IMR-90 (cell line): ENCODE measurements around the gene ISCU. TPM values are rescaled to one million over a fixed set of nuclear protein-coding genes. Genes with fewer than 3 reads are reported as not detected.
A peak's percentile ranks its signal among the peaks of the same experiment; 100 is the strongest.

Experiments
- ATAC-seq: fragments of 200-7000 bp; cut with Tn5 transposase; 2 replicates; pipeline ENCODE4 v1.9.1; 2020; ENCODE audit warnings: low read depth, mild to moderate bottlenecking, moderate library complexity
- BruUV-seq: library from RNA; stranded (reverse); fragments of 400-500 nt; replicated peaks from 2 replicates; lab custom pipeline; 2021; lab: Mats Ljungman, UMichigan
- CTCF ChIA-PET: fragments of 300-600 bp; formaldehyde crosslinking; extraction: SDS; loops from one replicate; lab custom pipeline; 2021; ENCODE audit warnings: antibody characterized with exemption; lab: Yijun Ruan, JAX
- POLR2A ChIA-PET: fragments of 300-600 bp; sonication (Branson Sonifier 250); formaldehyde crosslinking; loops from one replicate; lab custom pipeline; 2022; ENCODE audit warnings: antibody characterized with exemption; ENCODE audit not compliant: unreplicated experiment; lab: Charles Lee
- DNase-seq: peaks from one replicate; pipeline ENCODE4 v3.0.0; 2013
- H2AFZ ChIP-seq: replicated peaks from 2 replicates; pipeline ENCODE3; 2013; ENCODE audit warnings: low read length, mild to moderate bottlenecking; ENCODE audit not compliant: poor library complexity
- H2AK5ac ChIP-seq: 2 replicates; pipeline ENCODE4 v1.6.1; 2013; ENCODE audit warnings: low read depth, low read length, inconsistent platforms
- H2AK9ac ChIP-seq: replicated peaks from 2 replicates; pipeline ENCODE3; 2013; ENCODE audit warnings: mild to moderate bottlenecking, low read depth, low read length, moderate library complexity; ENCODE audit not compliant: poor library complexity
- H2BK120ac ChIP-seq: 2 replicates; pipeline ENCODE4 v1.6.1; 2013; ENCODE audit warnings: low read depth, low read length, inconsistent platforms
- H2BK15ac ChIP-seq: 3 replicates; pipeline ENCODE4 v1.6.1; 2013; ENCODE audit warnings: low read depth, low read length, inconsistent platforms
- H2BK20ac ChIP-seq: 2 replicates; pipeline ENCODE4 v1.6.1; 2013; ENCODE audit warnings: low read depth, mild to moderate bottlenecking, inconsistent platforms, low read length, moderate library complexity
- H2BK5ac ChIP-seq: 2 replicates; pipeline ENCODE4 v1.6.1; 2013; ENCODE audit warnings: mild to moderate bottlenecking, low read depth, low read length, inconsistent platforms; ENCODE audit not compliant: poor library complexity, severe bottlenecking
- H3K14ac ChIP-seq: replicated peaks from 2 replicates; pipeline ENCODE4 v1.6.1; 2013; ENCODE audit warnings: low read depth, low read length, inconsistent platforms
- H3K18ac ChIP-seq: 2 replicates; pipeline ENCODE4 v1.6.1; 2013; ENCODE audit warnings: low read depth, low read length, control low read depth
- H3K23ac ChIP-seq: 2 replicates; pipeline ENCODE4 v1.6.1; 2013; ENCODE audit warnings: low read depth, low read length, inconsistent platforms
- H3K27ac ChIP-seq: 2 replicates; pipeline ENCODE4 v1.5.1; 2013; ENCODE audit warnings: mild to moderate bottlenecking, control low read depth, low read length; ENCODE audit not compliant: insufficient read depth
- H3K27me3 ChIP-seq: 2 replicates; pipeline ENCODE4 v1.6.1; 2013; ENCODE audit warnings: low read length; ENCODE audit not compliant: control insufficient read depth, insufficient read depth
- H3K36me3 ChIP-seq: 2 replicates; pipeline ENCODE4 v1.6.1; 2013; ENCODE audit warnings: low read length, mixed read lengths; ENCODE audit not compliant: control insufficient read depth, insufficient read depth
- H3K4ac ChIP-seq: 2 replicates; pipeline ENCODE4 v1.6.1; 2013; ENCODE audit warnings: low read depth, low read length, inconsistent platforms
- H3K4me1 ChIP-seq: 2 replicates; pipeline ENCODE4 v1.6.1; 2013; ENCODE audit warnings: low read length, mixed read lengths; ENCODE audit not compliant: control insufficient read depth, insufficient read depth
- H3K4me2 ChIP-seq: 2 replicates; pipeline ENCODE4 v1.6.1; 2013; ENCODE audit warnings: low read depth, mild to moderate bottlenecking, control low read depth, low read length, moderate library complexity
- H3K4me3 ChIP-seq: 2 replicates; pipeline ENCODE4 v1.5.1; 2013; ENCODE audit warnings: low read depth, mild to moderate bottlenecking, control low read depth, low read length, moderate library complexity; ENCODE audit not compliant: insufficient read depth
- H3K56ac ChIP-seq: 2 replicates; pipeline ENCODE4 v1.6.1; 2013; ENCODE audit warnings: low read length, inconsistent platforms; ENCODE audit not compliant: insufficient read depth; ENCODE audit errors: extremely low read depth
- H3K79me1 ChIP-seq, 2 experiments: 2 replicates each; pipeline ENCODE4 v1.6.1; 2013; ENCODE audit warnings: low read length in 2 of 2, inconsistent platforms in 1 of 2, low read depth in 1 of 2
- H3K9ac ChIP-seq: 2 replicates; pipeline ENCODE4 v1.6.1; 2013; ENCODE audit warnings: low read depth, low read length, control low read depth
- H3K9me1 ChIP-seq: 2 replicates; pipeline ENCODE4 v1.6.1; 2013; ENCODE audit warnings: low read length, inconsistent platforms; ENCODE audit not compliant: insufficient read depth
- H3K9me3 ChIP-seq: 2 replicates; pipeline ENCODE4 v1.6.1; 2013; ENCODE audit warnings: low read length; ENCODE audit not compliant: control insufficient read depth, insufficient read depth
- H4K20me1 ChIP-seq: 2 replicates; pipeline ENCODE4 v1.6.1; 2013; ENCODE audit warnings: low read length, inconsistent platforms; ENCODE audit not compliant: insufficient read depth
- H4K5ac ChIP-seq: 2 replicates; pipeline ENCODE4 v1.6.1; 2013; ENCODE audit warnings: mild to moderate bottlenecking, low read depth, low read length, control low read depth
- H4K8ac ChIP-seq, 2 experiments: 2 replicates each; pipeline ENCODE4 v1.6.1; 2013; ENCODE audit warnings: low read depth in 2 of 2, low read length in 2 of 2, control low read depth in 1 of 2, inconsistent platforms in 1 of 2
- H4K91ac ChIP-seq: 2 replicates; pipeline ENCODE4 v1.6.1; 2013; ENCODE audit warnings: low read depth, low read length, inconsistent platforms; ENCODE audit not compliant: insufficient read depth
- CEBPB ChIP-seq: IDR thresholded peaks from 2 replicates; pipeline ENCODE4 v1.6.1; 2012; ENCODE audit warnings: low read depth, low read length, improper control_type of control experiment
- CHD1 ChIP-seq: IDR thresholded peaks from 2 replicates; pipeline ENCODE4 v1.6.1; 2012; ENCODE audit warnings: low read depth, low read length, improper control_type of control experiment
- MAFK ChIP-seq: IDR thresholded peaks from 2 replicates; pipeline ENCODE4 v1.6.1; 2012; ENCODE audit warnings: low read depth, low read length, improper control_type of control experiment
- MXI1 ChIP-seq: IDR thresholded peaks from 2 replicates; pipeline ENCODE4 v1.6.1; 2012; ENCODE audit warnings: low read depth, mild to moderate bottlenecking, low read length, moderate library complexity, borderline replicate concordance
- RAD21 ChIP-seq: IDR thresholded peaks from 2 replicates; pipeline ENCODE4 v1.6.1; 2012; ENCODE audit warnings: low read length, improper control_type of control experiment
- SMC3 ChIP-seq: fragments of 150-350 bp; IDR thresholded peaks from 2 replicates; pipeline ENCODE4 v1.6.1; 2016; ENCODE audit warnings: low read depth, mild to moderate bottlenecking, antibody characterized with exemption, low read length, moderate library complexity
- WGBS, 2 experiments: methylation state at CpG; one replicate each; pipeline versions ENCODE4 v1.1.5 to v1.1.7; 2013; ENCODE audit warnings: missing lambda C conversion rate in 2 of 2; ENCODE audit not compliant: insufficient read length in 1 of 2; ENCODE audit errors: extremely low coverage in 2 of 2; 5-methylcytosine and 5-hydroxymethylcytosine counted together
- dilution Hi-C: fragments of 300-500 bp; cut with HindIII; formaldehyde crosslinking; loops from one replicate; pipeline ENCODE4 v1.14.3; 2018; ENCODE audit warnings: low sequenced_read_pairs; ENCODE audit not compliant: unreplicated experiment
- in situ Hi-C: fragments of 300-500 bp; cut with MboI; formaldehyde crosslinking; loops from 3 replicates; pipeline ENCODE4 v1.14.3; 2019; ENCODE audit warnings: low sequenced_read_pairs, inconsistent platforms, mixed read lengths
- intact Hi-C: fragments of 100-400 bp; cut with micrococcal nuclease; formaldehyde crosslinking; loops from 2 replicates; pipeline ENCODE4 v1.10.0; 2022
- polyA plus RNA-seq, 3 experiments: library from polyadenylated mRNA; depleted of rRNA; stranded (reverse); fragments of >200 nt; gene quantifications; 2 replicates each; pipeline ENCODE4 v1.2.3, GENCODE V29; 2012; ENCODE audit warnings: low replicate concordance in 1 of 3
- total RNA-seq: library from RNA; depleted of rRNA; stranded (reverse); fragments of >200 nt; gene quantifications from 2 replicates; pipeline ENCODE4 v1.2.3, GENCODE V29; 2012
- TF ChIP-seq, protein P1 (sequence below): conservative IDR thresholded peaks from 2 replicates; pipeline ENCODE4 v1.5.1; 2012; ENCODE audit warnings: mild to moderate bottlenecking, low read depth, low read length, improper control_type of control experiment
- TF ChIP-seq, protein P2 (sequence below): fragments of 150-350 bp; IDR thresholded peaks from 2 replicates; pipeline ENCODE4 v1.6.1; 2016; ENCODE audit warnings: low read depth, mild to moderate bottlenecking, low read length, moderate library complexity, borderline replicate concordance

ISCU gene
- total and polyA plus RNA-seq, 2 of the 4 experiments (the other 2 are of a cell fraction) = 52.7 to 87.2 TPM

DNA sequence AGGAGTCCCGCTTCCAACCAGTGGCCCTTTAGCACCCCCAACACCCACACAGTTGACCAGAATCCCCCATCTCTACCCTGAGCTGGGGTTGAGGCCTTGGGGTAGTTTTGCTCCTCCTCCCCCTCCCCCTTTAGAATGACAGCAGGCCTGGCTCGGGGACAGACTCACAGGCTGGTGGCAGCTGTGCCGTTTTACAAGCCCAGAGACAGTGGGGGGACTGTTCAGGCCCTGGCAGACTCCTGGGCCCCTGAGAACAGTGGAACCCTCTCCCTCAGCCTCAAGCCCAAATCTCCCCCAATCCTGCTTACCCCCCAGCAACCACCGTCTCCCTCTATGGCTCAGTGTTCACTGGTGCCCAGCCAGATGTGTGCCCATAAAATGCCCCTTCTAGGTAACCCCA is 25.4 kb downstream of the ISCU start:
- Histone ChIP-seq H2BK15ac (no peak overlapping the region; the same call in 2 of the 3 replicates), H3K18ac (no peak overlapping the region), H2BK120ac (no peak overlapping the region), H3K27me3 (peaks cover 7% of the 10 kb centered on the region), H4K8ac (no peak overlapping the region), H3K9me1 (no peaks in the 10 kb centered on the region; the same call in 1 of the 2 replicates), H3K27ac (no peak overlapping the region), H2AK9ac (no peak overlapping the region), H3K9me3 (no peaks in the 10 kb centered on the region), H4K20me1 (no peaks in the 10 kb centered on the region), H3K4ac (no peak overlapping the region), H3K4me2 (no peak overlapping the region), H3K23ac (no peak overlapping the region), H3K4me1 (peaks cover 11% of the 10 kb centered on the region; the same call in 1 of the 2 replicates), H2BK20ac (no peak overlapping the region), H4K91ac (no peak overlapping the region), H3K36me3 (no peaks in the 10 kb centered on the region; the same call in 1 of the 2 replicates), H4K5ac (no peak overlapping the region), H3K79me1 (no peaks in the 10 kb centered on the region), H2AK5ac (0 out of 2 replicates have a peak overlapping the region, but pooled peaks have one; percentile 33), H3K14ac (no peak overlapping the region), H3K56ac (no peak overlapping the region), H2AFZ (peak overlapping the region; percentile 0), H3K9ac (no peak overlapping the region), H3K4me3 (no peak overlapping the region), H2BK5ac (no peak overlapping the region)
- ChIA-PET CTCF (no interaction called here), POLR2A (no interaction called here)
- TF ChIP-seq RAD21 (no peak), MAFK (no peak), SMC3 (no peak), CHD1 (no peak), CEBPB (no peak), MXI1 (no peak)
- TF ChIP-seq, protein P1, sequence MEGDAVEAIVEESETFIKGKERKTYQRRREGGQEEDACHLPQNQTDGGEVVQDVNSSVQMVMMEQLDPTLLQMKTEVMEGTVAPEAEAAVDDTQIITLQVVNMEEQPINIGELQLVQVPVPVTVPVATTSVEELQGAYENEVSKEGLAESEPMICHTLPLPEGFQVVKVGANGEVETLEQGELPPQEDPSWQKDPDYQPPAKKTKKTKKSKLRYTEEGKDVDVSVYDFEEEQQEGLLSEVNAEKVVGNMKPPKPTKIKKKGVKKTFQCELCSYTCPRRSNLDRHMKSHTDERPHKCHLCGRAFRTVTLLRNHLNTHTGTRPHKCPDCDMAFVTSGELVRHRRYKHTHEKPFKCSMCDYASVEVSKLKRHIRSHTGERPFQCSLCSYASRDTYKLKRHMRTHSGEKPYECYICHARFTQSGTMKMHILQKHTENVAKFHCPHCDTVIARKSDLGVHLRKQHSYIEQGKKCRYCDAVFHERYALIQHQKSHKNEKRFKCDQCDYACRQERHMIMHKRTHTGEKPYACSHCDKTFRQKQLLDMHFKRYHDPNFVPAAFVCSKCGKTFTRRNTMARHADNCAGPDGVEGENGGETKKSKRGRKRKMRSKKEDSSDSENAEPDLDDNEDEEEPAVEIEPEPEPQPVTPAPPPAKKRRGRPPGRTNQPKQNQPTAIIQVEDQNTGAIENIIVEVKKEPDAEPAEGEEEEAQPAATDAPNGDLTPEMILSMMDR = no peak
- TF ChIP-seq, protein P2, sequence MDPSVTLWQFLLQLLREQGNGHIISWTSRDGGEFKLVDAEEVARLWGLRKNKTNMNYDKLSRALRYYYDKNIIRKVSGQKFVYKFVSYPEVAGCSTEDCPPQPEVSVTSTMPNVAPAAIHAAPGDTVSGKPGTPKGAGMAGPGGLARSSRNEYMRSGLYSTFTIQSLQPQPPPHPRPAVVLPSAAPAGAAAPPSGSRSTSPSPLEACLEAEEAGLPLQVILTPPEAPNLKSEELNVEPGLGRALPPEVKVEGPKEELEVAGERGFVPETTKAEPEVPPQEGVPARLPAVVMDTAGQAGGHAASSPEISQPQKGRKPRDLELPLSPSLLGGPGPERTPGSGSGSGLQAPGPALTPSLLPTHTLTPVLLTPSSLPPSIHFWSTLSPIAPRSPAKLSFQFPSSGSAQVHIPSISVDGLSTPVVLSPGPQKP = no peak
- no peak for DNase-seq
- WGBS, 2 experiments = 33% methylated on average over 1 of the region's 4 CpGs; no CpG with 5 or more reads in 1 of the 2 experiments
- no peak for ATAC-seq
- BruUV-seq = no TSS peak
- intact Hi-C loops = no loop called here
- in situ Hi-C loops = no loop called here
- dilution Hi-C loops = no loop called here
